GM12874 (cell line): ENCODE results near the gene TRIM28.
A peak's percentile ranks its signal among the peaks of the same experiment; 100 is the strongest.

Source experiments
- CTCF ChIP-seq: IDR thresholded peaks from 2 replicates; pipeline ENCODE4 v1.5.1; 2011; ENCODE audit warnings: low read depth, mild to moderate bottlenecking, control low read depth, low read length, moderate library complexity; ENCODE audit not compliant: insufficient read depth

Gene TRIM28

GRCh38 chr19:58578012-58578925 is 34.4 kb downstream of the TRIM28 start:
- TF ChIP-seq CTCF, result no peak

GRCh38 chr19:58579473-58580142 is 35.7 kb downstream of the TRIM28 start:
- no peak for TF ChIP-seq CTCF

- TF ChIP-seq CTCF, result peak; percentile 100
Measured at GRCh38 chr19:58581227-58582141, 37.6 kb downstream of the TRIM28 start.

GRCh38 chr19:58582985-58583384 is 39.1 kb downstream of the TRIM28 start:
- TF ChIP-seq CTCF, result no peak

- no peak for TF ChIP-seq CTCF
Measured at GRCh38 chr19:58584498-58585441, 40.9 kb downstream of the TRIM28 start.

- TF ChIP-seq CTCF, result no peak
Measured at GRCh38 chr19:58585442-58586132, 41.7 kb downstream of the TRIM28 start.
